Retinal pigment epithelial cell (primary cell): ENCODE results near the gene ITM2C.

Experiments
- DNase-seq: peaks from one replicate; pipeline ENCODE4 v3.0.0-alpha.2; 2010; ENCODE audit warnings: low read depth
- H3K4me3 ChIP-seq: 2 replicates; pipeline ENCODE4 v1.5.1; 2011; ENCODE audit warnings: mild to moderate bottlenecking, low read length, control low read depth, moderate library complexity
- TF ChIP-seq, protein P1 (sequence below): conservative IDR thresholded peaks from 2 replicates; pipeline ENCODE4 v1.5.1; 2011; ENCODE audit warnings: low read depth, low read length, control low read depth, inconsistent platforms

ITM2C gene

GRCh38 chr2:230921806-230922595, 57.3 kb downstream of the ITM2C start:
- TF ChIP-seq, protein P1, sequence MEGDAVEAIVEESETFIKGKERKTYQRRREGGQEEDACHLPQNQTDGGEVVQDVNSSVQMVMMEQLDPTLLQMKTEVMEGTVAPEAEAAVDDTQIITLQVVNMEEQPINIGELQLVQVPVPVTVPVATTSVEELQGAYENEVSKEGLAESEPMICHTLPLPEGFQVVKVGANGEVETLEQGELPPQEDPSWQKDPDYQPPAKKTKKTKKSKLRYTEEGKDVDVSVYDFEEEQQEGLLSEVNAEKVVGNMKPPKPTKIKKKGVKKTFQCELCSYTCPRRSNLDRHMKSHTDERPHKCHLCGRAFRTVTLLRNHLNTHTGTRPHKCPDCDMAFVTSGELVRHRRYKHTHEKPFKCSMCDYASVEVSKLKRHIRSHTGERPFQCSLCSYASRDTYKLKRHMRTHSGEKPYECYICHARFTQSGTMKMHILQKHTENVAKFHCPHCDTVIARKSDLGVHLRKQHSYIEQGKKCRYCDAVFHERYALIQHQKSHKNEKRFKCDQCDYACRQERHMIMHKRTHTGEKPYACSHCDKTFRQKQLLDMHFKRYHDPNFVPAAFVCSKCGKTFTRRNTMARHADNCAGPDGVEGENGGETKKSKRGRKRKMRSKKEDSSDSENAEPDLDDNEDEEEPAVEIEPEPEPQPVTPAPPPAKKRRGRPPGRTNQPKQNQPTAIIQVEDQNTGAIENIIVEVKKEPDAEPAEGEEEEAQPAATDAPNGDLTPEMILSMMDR, result no peak
- H3K4me3 ChIP-seq, result no peak overlapping the region
- DNase-seq, result no peak

DNA sequence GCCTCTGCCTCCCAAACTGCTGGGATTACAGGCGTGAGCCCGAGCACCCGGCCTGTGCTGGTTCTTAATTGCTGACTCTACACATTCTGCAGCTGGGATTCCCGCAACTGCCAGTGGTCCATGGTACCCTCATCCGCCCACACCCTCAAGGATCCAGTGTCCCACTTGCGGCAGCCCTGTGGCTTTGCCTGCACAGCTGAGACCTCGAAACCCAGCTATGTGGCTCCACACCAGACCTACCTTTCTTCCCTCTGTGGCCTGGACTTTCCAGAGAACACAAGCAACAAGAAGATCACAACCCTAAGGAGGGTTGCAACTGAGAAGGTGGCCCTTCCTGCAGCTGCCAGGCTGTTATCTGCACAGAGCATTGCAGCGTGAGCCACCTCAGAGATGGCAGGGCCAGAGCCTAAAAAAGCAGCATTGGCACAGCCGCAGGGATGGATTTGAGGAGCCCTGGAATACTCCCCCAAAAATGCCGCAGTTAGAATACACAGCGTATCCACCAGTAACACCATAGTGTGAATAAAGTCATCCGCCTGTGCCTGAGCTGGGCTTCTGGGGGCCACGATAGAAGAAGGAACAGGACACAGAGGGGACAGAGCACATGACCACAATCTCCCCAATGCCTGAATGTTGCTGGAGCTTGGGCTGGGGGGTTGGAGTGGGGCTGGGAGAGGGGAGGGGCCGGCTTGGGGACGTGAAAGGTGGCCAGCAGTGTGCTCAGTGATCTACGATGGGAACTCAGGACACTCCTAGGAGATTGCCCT, 58.4 kb downstream of the ITM2C start:
- TF ChIP-seq, protein P1, result no peak

DNA sequence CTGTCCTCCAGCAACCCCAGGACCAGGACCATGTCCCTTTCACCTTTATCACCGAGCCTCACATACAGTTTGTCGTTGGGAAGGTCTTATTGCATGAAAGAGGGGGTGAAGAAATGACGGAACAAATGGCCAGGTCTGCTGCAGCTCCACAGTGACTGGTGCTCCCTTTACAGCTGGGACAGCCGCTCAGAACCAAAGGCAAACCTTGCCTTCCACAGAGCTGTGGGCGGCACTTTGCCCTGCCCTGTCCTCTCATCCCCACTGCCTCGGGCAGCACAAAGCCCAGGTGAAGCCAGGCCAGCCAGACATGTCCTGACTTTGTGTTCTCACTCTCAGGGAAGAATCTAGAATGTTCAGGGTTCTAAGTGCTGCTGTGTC, 59.3 kb downstream of the ITM2C start:
- no peak overlapping the region for H3K4me3 ChIP-seq
- TF ChIP-seq, protein P1, result no peak
- no peak for DNase-seq

More for the DNA sequence above, 58.4 kb downstream of the ITM2C start:
- no peak overlapping the region for H3K4me3 ChIP-seq
- DNase-seq, result no peak

DNA sequence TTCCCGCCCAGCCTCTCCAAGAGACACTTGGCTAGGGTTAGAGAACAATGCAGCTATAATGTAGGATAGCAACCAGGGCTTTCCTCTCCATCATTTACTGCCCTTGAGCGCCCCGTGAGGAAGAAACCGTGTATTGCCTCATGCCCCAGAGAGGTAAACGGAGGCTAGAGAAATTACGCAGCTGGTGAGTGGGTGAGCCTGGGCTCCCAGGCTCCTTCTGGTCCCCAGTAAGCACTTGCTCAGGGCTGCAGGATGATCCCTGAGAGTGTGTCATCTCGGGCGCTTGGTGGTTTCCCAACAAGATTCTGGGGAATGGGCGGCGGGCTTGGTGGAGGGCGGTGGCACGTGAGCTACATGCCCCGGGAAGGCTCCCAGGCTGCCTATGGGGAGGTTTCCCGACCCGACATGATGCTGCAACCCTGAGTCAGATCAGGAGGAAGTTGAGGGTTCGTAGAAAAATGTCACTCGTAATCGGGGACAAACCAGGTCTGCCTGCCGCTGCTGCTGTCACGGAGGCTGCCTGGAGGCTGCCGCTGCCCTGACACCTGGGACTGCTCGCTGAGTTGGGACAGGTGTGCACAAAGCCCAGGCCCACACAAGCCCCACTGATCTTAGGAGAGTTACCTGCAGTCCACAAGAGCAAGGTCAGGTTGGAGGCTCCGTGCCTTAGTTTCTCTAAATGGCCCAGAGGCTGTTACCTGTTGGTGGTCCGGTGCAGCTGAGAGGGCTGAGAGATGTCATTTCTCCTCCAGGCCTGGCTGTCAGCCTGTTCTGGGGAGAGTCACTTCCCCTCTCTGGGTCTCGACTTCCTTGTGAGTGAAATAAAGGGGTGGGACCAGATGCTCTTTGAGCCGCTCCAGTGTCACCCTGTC, 60.0 kb downstream of the ITM2C start, which contains the start of gene GPR55:
Gene GPR55, minus strand, starts transcription at position 773 of the 872 bp plus-strand sequence. CDS start 14,280 bp downstream, outside the sequence.
- DNase-seq, result no peak
- H3K4me3 ChIP-seq, result no peak within 1 kb of the TSS
- TF ChIP-seq, protein P1, result peak; percentile 35

GRCh38 chr2:230925443-230925878, 60.7 kb downstream of the ITM2C start:
- TF ChIP-seq, protein P1, result no peak
- H3K4me3 ChIP-seq, result no peak overlapping the region
- no peak for DNase-seq

DNA sequence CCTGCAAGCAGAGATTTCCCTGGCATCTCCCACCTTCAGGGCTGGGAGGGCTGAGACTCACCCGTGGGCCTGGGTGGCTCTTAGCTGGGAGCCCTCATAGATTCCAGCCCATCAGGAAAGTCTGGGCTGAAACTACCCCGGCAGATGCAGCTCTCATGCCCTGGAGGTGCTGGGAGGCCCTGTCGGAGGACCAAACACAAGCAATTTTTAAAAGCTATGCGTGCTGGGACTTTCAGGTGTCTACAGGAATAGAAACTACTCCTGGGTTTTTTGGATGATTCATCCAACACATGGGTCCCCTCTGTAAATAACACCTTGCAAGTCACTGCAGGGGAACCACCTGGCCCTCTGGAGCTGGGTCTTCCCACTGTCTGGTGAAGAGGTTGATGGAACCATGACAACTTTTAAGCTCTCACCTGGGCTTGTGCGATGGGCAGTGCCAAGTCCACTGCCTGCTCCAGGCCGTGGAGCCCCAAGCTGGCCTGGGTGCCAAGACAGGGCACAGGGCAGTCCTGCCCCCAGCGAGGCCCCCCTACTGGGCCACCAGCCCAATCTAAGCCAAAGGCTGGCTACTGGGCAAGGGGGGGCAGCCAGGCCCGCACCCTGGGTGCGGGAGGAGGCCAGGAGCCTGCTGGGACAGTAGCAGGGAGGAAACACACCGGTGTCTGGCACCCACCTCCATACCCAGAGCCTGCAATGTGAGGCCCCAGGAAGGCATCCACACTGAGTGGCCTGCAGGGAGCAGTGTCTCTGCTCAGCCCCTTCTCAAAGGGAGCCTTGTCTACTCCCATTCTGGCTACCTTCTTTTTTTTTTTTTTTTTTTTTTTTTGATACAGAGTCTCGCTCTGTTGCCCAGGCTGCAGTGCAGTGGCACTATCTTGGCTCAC, 61.4 kb downstream of the ITM2C start:
- no peak overlapping the region for H3K4me3 ChIP-seq
- TF ChIP-seq, protein P1, result peak; percentile 29
- no peak for DNase-seq
